NOMO-1 treated with dmso at 0.1 percent for 144 hours (cell line): ENCODE data around the gene STOX2.
A peak's percentile ranks its signal among the peaks of the same experiment; 100 is the strongest.
"Not testable (repeated sequence)": the region's sequence is repeated elsewhere in the genome, so short reads cannot be mapped to it uniquely, and the experiment has no call there.

Experiments used
- DNase-seq: peaks from one replicate; lab custom pipeline; 2025; ENCODE audit not compliant: unreplicated experiment; lab: John Stamatoyannopoulos, UW

Gene STOX2

DNA sequence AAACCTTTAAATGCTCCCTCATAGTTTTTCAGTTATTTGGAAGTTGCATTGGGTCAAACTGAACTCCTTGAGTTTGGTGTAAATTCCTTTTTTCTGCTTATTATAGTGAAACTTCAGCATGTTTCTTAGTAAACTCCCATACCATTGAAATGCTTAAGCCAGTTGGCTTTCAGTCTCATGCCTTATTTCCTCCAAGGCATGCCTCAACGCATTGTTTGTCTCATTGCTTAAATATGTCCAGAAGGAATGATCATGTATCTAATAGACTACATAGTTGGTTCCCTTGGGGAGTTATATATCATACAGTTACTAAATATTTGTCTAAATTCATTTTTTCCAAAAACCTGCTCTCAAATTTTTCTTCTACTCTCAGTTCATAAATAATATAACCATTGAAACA, 114.0 kb downstream of the STOX2 start:
- DNase-seq, result no peak

DNA sequence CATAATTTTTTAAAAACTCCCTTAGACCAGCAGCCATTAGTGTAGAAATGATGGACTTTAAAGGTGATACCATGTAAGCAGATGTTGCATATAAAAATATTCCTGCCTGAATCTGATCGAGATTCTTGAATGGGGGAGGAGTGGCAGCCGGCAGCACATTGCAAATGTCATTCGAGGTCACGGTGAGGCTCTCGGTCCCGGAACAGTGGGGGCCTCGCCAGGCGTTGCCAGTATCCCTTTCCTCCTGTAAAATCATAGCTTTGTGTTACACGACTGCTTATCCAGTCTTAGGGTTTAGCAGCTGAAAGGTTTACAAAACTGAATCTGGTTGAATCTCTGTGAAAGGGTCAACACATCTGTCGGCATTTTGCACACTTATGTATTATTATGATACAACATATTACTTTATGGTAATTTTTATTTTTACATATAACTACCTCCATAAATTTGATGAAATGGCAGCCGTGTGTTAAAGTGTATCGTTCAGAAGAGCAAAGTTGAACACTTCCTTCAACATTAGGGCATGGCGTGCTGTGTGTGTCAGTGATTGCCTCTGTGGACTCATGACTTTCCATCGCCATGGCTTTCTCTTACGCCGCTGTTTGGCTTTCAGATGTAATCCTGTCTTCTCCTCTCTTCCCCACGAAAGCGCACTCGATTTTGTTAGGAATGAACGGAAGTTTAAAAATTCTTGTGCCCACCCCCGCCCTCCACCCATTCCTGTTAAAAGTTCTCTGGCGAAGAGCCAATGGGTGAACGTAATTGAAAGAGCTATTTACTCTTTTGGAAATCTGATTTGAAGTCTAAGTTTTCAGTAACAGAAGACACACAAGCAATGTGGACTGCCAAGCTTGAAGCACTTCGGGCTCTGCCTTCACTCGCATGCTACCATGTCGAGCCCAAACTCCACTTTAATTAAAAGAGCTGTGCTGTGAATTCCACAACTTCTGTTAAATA, 114.8 kb downstream of the STOX2 start:
- no peak for DNase-seq

- DNase-seq, result no peak
Measured at GRCh38 chr4:184021389-184021788, 116.3 kb downstream of the STOX2 start.

DNA sequence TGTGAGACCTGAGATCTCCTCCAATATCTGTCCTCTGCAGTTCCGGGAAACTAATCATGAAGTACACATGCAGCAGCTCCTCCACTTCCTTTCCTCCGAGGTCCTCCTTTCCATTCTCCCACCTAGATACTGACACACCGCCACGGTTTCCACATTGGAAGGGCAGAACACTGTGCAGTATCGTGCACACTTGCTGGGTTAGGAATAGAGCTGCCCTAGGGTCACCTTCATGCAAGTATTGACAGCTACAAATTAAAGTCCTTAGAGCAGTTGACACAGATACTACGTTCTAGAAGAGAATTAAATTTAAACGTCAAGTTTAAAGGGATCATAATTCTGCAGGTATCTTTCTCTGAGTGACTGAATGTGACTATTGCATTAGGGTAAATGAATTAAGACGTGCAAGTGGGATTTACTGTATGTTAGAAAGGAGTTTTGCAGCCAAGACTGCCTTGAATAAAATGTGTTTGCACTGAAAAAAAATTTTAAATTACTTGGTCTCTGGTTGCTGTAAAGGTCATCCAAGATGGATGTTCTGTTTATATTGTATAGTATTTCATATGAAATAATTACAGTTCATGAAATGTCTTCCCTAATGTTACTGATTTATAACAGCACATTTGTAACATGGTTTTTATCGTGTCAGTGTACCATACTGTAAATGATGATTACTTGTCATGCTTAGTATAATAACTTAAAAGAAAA, 117.7 kb downstream of the STOX2 start:
- no peak for DNase-seq

GRCh38 chr4:184024637-184025036, 119.5 kb downstream of the STOX2 start:
- no peak for DNase-seq

- DNase-seq, result peak; percentile 48
Measured at GRCh38 chr4:184028561-184029374, 123.7 kb downstream of the STOX2 start.

GRCh38 chr4:184030036-184030435, 124.9 kb downstream of the STOX2 start:
- DNase-seq, result peak; percentile 40

DNA sequence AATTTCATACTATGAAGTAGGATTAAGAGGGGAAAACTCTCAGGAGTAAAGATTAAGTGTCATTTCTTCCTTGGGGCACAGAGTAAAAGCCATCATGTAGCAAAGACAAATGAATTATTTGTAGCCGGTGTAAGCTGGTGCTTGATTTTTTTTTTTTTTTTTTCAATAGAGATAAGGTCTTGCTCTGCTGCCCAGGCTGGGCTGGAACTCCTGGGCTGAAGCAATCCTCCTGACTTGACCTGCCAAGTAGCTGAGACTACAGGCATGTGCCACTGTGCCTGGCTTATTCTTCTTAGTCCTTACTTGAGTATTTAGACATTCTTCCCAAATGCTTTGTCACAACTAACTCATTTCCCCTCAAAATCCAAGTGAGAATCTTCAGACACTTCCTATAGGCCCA, 125.7 kb downstream of the STOX2 start:
- DNase-seq, result no peak

- no peak for DNase-seq
Measured at GRCh38 chr4:184032091-184032490, 127.0 kb downstream of the STOX2 start.

DNA sequence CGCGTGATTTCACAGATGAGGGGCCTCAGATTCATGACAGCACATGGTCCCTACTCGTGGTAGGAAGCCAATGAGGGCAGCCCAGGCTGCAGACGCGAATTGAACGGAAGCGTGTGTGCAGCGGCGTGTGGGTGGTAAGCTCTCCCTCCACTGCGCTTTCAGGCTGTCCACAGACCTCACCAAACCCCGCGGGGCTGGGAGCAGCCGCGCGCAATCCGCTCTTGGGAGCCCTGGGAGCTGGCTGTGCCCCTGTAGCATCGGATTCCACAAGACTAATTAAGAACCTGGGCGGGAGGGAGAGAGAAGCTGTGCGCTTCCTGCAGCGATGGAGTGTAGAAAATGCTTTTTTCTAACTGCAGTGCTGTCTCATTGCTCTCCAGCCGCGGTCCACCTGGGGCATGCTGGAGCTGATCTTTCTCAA, 134.9 kb downstream of the STOX2 start:
- no peak for DNase-seq

DNA sequence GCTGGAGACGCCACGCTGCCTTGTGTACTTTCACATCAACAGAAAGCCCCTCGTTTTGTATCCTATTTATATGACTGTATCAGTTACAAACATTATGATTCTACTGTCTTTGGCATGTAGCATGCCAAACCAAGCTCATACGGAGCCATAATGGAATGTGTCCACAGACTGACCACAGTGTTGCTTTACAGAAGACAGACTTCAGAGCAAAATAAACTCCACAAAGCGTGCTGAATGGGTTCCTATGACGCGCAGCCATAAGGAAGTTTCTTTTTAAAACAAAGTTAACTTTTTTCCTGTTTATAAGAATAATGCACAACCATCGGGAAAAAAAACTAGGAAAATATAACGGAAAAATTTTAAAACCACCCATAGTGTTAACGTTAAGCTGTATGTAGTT, 136.0 kb downstream of the STOX2 start:
- no peak for DNase-seq

DNA sequence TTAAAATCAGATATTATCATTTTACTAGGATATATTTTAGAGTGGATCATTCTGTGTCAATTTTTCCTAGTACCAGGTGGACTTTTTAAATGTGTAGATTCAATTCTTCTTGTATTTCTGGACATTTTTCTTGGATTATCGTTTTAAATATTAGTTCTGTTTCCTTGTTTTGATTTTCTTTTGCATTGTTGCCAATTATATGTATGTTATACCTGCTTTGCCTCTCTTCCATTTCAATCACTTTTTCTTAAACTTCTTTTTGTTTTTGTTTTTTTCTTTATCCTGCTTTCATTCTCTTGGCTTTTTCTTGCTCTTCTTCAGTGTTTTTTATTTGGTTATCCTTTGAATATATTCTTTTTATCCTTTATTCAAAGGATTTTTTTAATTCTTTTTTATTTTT, 141.0 kb downstream of the STOX2 start:
- no peak for DNase-seq

DNA sequence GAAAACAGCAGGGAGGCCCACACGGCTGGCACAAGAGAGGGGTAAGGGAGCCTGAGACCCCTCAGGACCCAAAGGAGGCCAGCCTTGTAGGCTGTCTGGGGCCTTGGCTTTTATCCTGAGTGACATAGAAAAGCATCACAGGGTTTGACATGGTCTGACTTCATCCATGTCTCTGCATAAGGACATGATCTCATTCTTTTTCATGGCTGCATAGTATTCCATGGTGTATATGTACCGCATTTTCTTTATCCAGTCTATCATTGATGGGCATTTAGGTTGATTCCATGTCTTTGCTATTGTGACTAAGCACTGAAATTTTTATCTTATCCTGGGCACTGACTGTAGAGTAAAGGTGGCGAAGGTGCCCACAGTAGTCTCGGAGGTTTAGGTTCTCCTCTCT, 146.2 kb downstream of the STOX2 start:
- not testable (repeated sequence) for DNase-seq

- no peak for DNase-seq
Measured at GRCh38 chr4:184052616-184053015, 147.5 kb downstream of the STOX2 start.

DNA sequence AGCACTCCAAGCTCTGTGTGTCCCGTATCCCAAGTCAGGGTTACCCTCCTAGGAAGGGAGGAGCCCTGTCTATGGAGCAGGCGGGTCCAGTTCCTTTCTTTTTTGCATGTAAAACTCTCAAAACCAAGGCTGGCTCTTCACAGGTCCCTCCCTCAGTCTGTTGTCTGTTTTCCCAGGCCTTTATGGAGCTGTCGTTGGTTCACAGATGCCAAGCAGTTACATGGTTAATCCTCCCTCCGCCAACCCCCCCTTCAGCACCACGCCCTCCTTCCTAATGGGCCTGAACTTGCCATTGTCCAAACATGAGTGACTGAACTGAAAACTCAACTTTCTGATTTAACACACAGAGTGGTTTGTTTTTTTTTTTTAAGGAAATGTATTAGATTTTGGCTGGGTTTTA, 148.3 kb downstream of the STOX2 start:
- no peak for DNase-seq

- DNase-seq, result no peak
Measured at GRCh38 chr4:184056877-184057276, 151.8 kb downstream of the STOX2 start.

GRCh38 chr4:184058026-184058425, 152.9 kb downstream of the STOX2 start:
- no peak for DNase-seq

DNA sequence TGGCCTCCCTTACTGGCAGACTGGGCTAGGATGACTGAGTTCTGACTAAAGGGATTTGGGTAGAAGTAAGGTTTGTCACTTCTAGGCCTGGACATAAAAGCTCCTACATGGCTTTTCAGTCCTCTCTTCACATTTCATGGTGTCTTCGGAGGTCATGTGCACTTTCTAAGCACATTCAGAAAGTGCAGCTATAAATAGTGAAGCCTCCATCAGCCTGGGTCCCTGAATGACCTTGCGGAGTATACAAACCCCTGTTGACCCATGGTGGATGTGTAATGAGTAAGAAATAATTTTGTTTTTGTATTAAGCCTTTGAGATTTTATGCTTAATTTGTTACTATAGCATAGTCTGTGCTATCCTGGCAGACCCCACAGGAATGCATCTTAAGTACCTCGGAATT, 154.0 kb downstream of the STOX2 start:
- no peak for DNase-seq

DNA sequence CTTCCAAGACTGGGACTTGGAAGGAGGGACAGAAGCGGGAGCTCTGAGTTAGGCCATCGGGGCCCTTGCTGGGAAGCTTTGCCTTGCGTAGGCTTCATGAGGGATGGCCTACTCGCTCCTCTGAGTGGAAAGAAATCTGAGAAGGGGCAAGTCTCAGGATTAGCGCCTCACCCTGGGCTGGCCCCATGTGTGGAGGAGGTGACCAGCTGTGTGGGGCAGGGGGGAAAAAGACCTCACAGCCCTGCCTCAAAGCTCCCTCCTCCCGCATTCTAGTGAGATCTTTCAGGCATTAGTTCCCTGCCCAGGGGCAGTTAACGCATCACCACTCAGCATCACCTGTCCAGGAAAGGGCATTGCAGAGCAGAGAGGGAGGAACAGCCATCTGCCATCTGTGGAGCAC, 156.5 kb downstream of the STOX2 start:
- no peak for DNase-seq

DNA sequence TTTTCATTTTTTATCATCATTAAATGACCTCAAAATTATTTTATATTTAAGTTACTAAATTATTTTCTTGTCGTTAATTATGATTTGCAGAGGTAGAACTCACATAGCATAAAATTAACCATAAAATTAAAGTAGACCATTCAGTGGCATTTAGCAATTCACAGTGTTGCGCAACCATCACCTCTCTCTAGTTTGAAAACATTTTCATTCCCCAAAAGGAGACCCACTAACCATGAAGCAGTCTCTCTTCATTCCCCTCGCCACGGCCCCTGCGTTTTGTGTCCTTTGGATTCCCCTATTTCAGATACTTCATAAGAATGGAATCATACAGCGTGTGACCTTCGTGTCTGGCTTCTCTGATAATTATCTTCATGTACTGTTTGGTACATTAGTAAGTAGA, 157.7 kb downstream of the STOX2 start:
- no peak for DNase-seq

- DNase-seq, result no peak
Measured at GRCh38 chr4:184064877-184065276, 159.8 kb downstream of the STOX2 start.
